ENCODE measurements around the gene THPO. TPM values are rescaled to one million over a fixed set of nuclear protein-coding genes. Genes with fewer than 3 reads are reported as not detected.

The THPO gene
- total and polyA plus RNA-seq, 2 donors (not counting 3 experiments of a cell fraction or from before 2014, with no cell fraction given) = 0.08 TPM; not detected in 1

DNA sequence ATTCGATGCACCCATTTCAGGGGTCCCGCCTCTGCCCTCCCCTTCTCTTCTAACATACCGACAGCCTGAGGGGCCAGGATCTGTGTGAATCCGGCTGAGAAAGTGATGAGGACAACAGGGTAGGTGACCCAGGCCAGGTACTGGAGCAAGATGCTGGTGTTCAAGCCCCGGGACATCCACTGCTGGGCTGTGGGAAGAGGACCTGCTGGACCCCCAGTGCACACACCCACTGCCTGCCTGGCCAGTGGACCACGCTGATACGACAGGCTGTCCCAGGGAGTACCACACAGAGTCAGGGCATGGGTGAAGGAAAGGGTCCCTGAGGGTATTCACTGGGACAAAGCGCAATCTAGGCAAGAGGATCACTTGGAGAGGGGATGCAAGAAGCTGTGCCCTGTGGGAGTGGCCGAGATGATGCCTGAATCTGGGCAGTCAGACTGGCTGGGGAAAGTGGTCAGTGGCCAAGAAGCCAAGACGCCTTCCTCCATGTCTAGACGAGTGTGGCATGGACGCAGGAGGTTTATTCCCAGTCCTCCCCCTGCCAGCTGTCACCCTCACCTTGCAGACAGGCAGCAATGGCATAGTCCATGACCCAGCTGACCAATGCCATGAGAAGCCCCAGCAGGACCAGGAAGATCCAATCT is 19.8 kb downstream of the THPO start:
- no peaks in the 10 kb centered on the region for H4K20me1 ChIP-seq (replicated peaks; ENCODE audit: control insufficient read depth, extremely low read depth, insufficient read depth, low read length)
- intact Hi-C loops (cut with micrococcal nuclease) = no loop called here
- H3K79me2 ChIP-seq (ENCODE audit: control insufficient read depth, insufficient read depth, low read length) = peaks cover under 1% of the 10 kb centered on the region
- peaks cover 5% of the 10 kb centered on the region for H3K4me1 ChIP-seq (ENCODE audit: control insufficient read depth, extremely low read depth, insufficient read depth, low read length)
- H3K9me1 ChIP-seq (replicated peaks; ENCODE audit: control insufficient read depth, extremely low read depth, insufficient read depth, low read length) = no peaks in the 10 kb centered on the region
- BruUV-seq (replicated peaks) = no TSS peak
- dilution Hi-C loops (cut with MboI; ENCODE audit: extremely low pct_ligation_motif_present, low sequenced_read_pairs) = no loop called here
- ChIA-PET POLR2A (no interaction called here), CTCF (interaction anchor here (1.1 to 1.4 kb wide), 2 partner anchors 13 kb away, joined by 3 to 5 read pairs; no protein-coding TSS in a partner anchor)
- DNase-seq (ENCODE audit: low read depth, low spot score) (no peak), FAIRE-seq (no peak)
- no peak overlapping the region for H3K27ac ChIP-seq (ENCODE audit: insufficient read depth, low read depth, low read length)
- no peak overlapping the region for H3K4me2 ChIP-seq (ENCODE audit: insufficient read depth, low read length)
- no peaks in the 10 kb centered on the region for H3K27me3 ChIP-seq (ENCODE audit: control insufficient read depth in 2 of 2, insufficient read depth in 2 of 2, low read length in 2 of 2)
- H3K9ac ChIP-seq (replicated peaks; ENCODE audit: extremely low read depth, insufficient read depth, low read length) = no peak overlapping the region
- H3K36me3 ChIP-seq (ENCODE audit: control insufficient read depth in 2 of 2, extremely low read depth in 1 of 2, insufficient read depth in 2 of 2, low read length in 2 of 2) = no peaks in the 10 kb centered on the region
- H3K9me3 ChIP-seq (replicated peaks; ENCODE audit: control insufficient read depth, insufficient read depth, low read length) = no peaks in the 10 kb centered on the region
- TF ChIP-seq JUN (IDR thresholded peaks at IDR 0.05; ENCODE audit: borderline replicate concordance, insufficient read depth, insufficient read length, low read depth) (no peak), POLR2A (IDR thresholded peaks at IDR 0.05; ENCODE audit: low read depth, low read length) (no peak), FOS (IDR thresholded peaks at IDR 0.05; ENCODE audit: borderline replicate concordance, insufficient read depth, low read length) (no peak), EZH2 (IDR thresholded peaks at IDR 0.05; ENCODE audit: borderline replicate concordance, low read depth, low read length, severe bottlenecking) (no peak), GATA2 (IDR thresholded peaks at IDR 0.05; ENCODE audit: insufficient read depth, insufficient read length, low read depth, low read length) (no peak), MYC (IDR thresholded peaks at IDR 0.05; ENCODE audit: low read depth, low read length) (no peak), POLR2AphosphoS5 (IDR thresholded peaks at IDR 0.05; ENCODE audit: insufficient read depth, low read depth, low read length) (no peak)
- TF ChIP-seq, protein P1, sequence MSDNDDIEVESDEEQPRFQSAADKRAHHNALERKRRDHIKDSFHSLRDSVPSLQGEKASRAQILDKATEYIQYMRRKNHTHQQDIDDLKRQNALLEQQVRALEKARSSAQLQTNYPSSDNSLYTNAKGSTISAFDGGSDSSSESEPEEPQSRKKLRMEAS (IDR thresholded peaks at IDR 0.05; ENCODE audit: insufficient read depth, insufficient read length) = no peak
- TF ChIP-seq, protein P2, sequence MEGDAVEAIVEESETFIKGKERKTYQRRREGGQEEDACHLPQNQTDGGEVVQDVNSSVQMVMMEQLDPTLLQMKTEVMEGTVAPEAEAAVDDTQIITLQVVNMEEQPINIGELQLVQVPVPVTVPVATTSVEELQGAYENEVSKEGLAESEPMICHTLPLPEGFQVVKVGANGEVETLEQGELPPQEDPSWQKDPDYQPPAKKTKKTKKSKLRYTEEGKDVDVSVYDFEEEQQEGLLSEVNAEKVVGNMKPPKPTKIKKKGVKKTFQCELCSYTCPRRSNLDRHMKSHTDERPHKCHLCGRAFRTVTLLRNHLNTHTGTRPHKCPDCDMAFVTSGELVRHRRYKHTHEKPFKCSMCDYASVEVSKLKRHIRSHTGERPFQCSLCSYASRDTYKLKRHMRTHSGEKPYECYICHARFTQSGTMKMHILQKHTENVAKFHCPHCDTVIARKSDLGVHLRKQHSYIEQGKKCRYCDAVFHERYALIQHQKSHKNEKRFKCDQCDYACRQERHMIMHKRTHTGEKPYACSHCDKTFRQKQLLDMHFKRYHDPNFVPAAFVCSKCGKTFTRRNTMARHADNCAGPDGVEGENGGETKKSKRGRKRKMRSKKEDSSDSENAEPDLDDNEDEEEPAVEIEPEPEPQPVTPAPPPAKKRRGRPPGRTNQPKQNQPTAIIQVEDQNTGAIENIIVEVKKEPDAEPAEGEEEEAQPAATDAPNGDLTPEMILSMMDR (IDR thresholded peaks at IDR 0.05; ENCODE audit: extremely low read depth in 1 of 2, insufficient read depth in 1 of 2, low read depth in 1 of 2, low read length in 2 of 2) = no peak
- H2AFZ ChIP-seq (ENCODE audit: low read depth, low read length) = no peak overlapping the region
- no peak overlapping the region for H3K4me3 ChIP-seq (replicated peaks in 1 of 3; ENCODE audit: insufficient read depth in 1 of 3, low read depth in 1 of 3, low read length in 3 of 3)

All from endothelial cell of umbilical vein (primary cell).